Measurements from ENCODE around the gene RYR3.

The RYR3 gene

GRCh38 chr15:33438396-33438795 is 127.6 kb downstream of the RYR3 start (continued):
- TF ChIP-seq, protein P1, sequence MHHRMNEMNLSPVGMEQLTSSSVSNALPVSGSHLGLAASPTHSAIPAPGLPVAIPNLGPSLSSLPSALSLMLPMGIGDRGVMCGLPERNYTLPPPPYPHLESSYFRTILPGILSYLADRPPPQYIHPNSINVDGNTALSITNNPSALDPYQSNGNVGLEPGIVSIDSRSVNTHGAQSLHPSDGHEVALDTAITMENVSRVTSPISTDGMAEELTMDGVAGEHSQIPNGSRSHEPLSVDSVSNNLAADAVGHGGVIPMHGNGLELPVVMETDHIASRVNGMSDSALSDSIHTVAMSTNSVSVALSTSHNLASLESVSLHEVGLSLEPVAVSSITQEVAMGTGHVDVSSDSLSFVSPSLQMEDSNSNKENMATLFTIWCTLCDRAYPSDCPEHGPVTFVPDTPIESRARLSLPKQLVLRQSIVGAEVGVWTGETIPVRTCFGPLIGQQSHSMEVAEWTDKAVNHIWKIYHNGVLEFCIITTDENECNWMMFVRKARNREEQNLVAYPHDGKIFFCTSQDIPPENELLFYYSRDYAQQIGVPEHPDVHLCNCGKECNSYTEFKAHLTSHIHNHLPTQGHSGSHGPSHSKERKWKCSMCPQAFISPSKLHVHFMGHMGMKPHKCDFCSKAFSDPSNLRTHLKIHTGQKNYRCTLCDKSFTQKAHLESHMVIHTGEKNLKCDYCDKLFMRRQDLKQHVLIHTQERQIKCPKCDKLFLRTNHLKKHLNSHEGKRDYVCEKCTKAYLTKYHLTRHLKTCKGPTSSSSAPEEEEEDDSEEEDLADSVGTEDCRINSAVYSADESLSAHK (tag by site-specific recombination; IDR thresholded peaks at IDR 0.05), result no peak
- TF ChIP-seq RBAK (tag by site-specific recombination; IDR thresholded peaks at IDR 0.05), result no peak
- TF ChIP-seq ZNF391 (tag by site-specific recombination; IDR thresholded peaks at IDR 0.05; ENCODE audit: borderline replicate concordance, low read depth), result no peak
- TF ChIP-seq ZNF324 (tag by site-specific recombination; IDR thresholded peaks at IDR 0.05), result no peak
- TF ChIP-seq ZNF394 (tag by site-specific recombination; IDR thresholded peaks at IDR 0.05; ENCODE audit: borderline replicate concordance), result no peak
- TF ChIP-seq YY2 (tag by site-specific recombination; IDR thresholded peaks at IDR 0.05), result no peak
- no peak for TF ChIP-seq ZNF174 (tag by site-specific recombination; IDR thresholded peaks at IDR 0.05)
- no peak for TF ChIP-seq ZNF133 (tag by site-specific recombination; IDR thresholded peaks at IDR 0.05)
- TF ChIP-seq GLIS2 (tag by site-specific recombination; IDR thresholded peaks at IDR 0.05), result no peak
- TF ChIP-seq ZBTB21 (tag by site-specific recombination; IDR thresholded peaks at IDR 0.05), result no peak
- TF ChIP-seq ZNF747 (tag by site-specific recombination; IDR thresholded peaks at IDR 0.05), result no peak
- TF ChIP-seq ZNF544 (tag by site-specific recombination; IDR thresholded peaks at IDR 0.05), result no peak

DNA sequence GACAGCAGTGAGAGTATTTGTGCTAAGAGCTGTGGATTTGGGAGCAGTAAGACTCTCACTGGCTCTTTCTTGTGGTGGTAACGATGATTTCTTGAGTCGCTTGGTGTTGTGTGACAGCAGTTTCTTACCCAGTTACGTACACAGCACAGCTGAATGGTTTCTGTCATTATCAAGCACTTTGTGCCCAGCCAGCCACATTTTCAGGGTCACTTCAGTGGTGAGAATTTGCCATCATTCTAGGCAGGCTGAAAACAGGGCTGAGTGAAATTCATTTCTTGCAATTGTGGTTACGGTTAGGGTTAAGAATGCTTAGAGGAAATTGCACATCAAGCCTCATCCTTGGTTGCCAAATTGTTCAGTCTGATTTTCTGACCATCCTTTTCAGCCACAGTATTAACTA is 130.1 kb downstream of the RYR3 start:
- no peaks in the 10 kb centered on the region for H3K36me3 ChIP-seq (ENCODE audit: control insufficient read depth in 2 of 2, insufficient read depth in 1 of 2, low read length in 2 of 2)
- H3K4me1 ChIP-seq (ENCODE audit: control insufficient read depth, insufficient read depth, low read length), result no peaks in the 10 kb centered on the region
- H3K27ac ChIP-seq (ENCODE audit: extremely low read depth, low read depth, low read length), result no peak overlapping the region
- ChIA-PET POLR2A (no interaction called here), CTCF (no interaction called here)
- H3K9me3 ChIP-seq (ENCODE audit: control insufficient read depth, insufficient read depth, low read depth, low read length), result no peaks in the 10 kb centered on the region
- no peak overlapping the region for H3K4me3 ChIP-seq (ENCODE audit: low read depth, low read length)
- TF ChIP-seq ZNF558 (tag by site-specific recombination; IDR thresholded peaks at IDR 0.05) (no peak), KLF10 (tag by site-specific recombination; IDR thresholded peaks at IDR 0.05) (no peak), ZNF211 (tag by site-specific recombination; IDR thresholded peaks at IDR 0.05; ENCODE audit: low read depth) (no peak), REPIN1 (tag by site-specific recombination; IDR thresholded peaks at IDR 0.05; ENCODE audit: low read depth) (no peak)

- ChIA-PET CTCF (interaction anchor here (0.7 kb wide), 1 partner anchor 200 kb away, joined by 3 read pairs; no protein-coding TSS in a partner anchor), POLR2A (no interaction called here)
- H3K4me1 ChIP-seq (ENCODE audit: control insufficient read depth, insufficient read depth, low read length), result no peaks in the 10 kb centered on the region
- H3K4me3 ChIP-seq (ENCODE audit: low read depth, low read length), result no peak overlapping the region
- H3K27ac ChIP-seq (ENCODE audit: extremely low read depth, low read depth, low read length), result no peak overlapping the region
- no peaks in the 10 kb centered on the region for H3K9me3 ChIP-seq (ENCODE audit: control insufficient read depth, insufficient read depth, low read depth, low read length)
- H3K36me3 ChIP-seq (ENCODE audit: control insufficient read depth in 2 of 2, insufficient read depth in 1 of 2, low read length in 2 of 2), result no peaks in the 10 kb centered on the region
- TF ChIP-seq KLF8 (tag by site-specific recombination; IDR thresholded peaks at IDR 0.05) (no peak), SCRT2 (tag by site-specific recombination; IDR thresholded peaks at IDR 0.05) (no peak), ZNF830 (tag by site-specific recombination; IDR thresholded peaks at IDR 0.05; ENCODE audit: low read depth) (no peak), ZNF785 (tag by site-specific recombination; IDR thresholded peaks at IDR 0.05) (no peak), ZBTB21 (tag by site-specific recombination; IDR thresholded peaks at IDR 0.05) (no peak), ZNF112 (tag by site-specific recombination; IDR thresholded peaks at IDR 0.05) (no peak), ZNF677 (tag by site-specific recombination; IDR thresholded peaks at IDR 0.05) (no peak), ZBTB11 (tag by site-specific recombination; conservative IDR thresholded peaks at IDR 0.05; ENCODE audit: low read depth) (no peak), ZNF621 (tag by site-specific recombination; IDR thresholded peaks at IDR 0.05) (no peak), ZBTB48 (tag by site-specific recombination; IDR thresholded peaks at IDR 0.05) (no peak), ZNF560 (tag by site-specific recombination; IDR thresholded peaks at IDR 0.05; ENCODE audit: borderline replicate concordance) (no peak)
- TF ChIP-seq, protein P2, sequence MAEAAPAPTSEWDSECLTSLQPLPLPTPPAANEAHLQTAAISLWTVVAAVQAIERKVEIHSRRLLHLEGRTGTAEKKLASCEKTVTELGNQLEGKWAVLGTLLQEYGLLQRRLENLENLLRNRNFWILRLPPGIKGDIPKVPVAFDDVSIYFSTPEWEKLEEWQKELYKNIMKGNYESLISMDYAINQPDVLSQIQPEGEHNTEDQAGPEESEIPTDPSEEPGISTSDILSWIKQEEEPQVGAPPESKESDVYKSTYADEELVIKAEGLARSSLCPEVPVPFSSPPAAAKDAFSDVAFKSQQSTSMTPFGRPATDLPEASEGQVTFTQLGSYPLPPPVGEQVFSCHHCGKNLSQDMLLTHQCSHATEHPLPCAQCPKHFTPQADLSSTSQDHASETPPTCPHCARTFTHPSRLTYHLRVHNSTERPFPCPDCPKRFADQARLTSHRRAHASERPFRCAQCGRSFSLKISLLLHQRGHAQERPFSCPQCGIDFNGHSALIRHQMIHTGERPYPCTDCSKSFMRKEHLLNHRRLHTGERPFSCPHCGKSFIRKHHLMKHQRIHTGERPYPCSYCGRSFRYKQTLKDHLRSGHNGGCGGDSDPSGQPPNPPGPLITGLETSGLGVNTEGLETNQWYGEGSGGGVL (tag by site-specific recombination; IDR thresholded peaks at IDR 0.05), result no peak
- TF ChIP-seq, protein P3, sequence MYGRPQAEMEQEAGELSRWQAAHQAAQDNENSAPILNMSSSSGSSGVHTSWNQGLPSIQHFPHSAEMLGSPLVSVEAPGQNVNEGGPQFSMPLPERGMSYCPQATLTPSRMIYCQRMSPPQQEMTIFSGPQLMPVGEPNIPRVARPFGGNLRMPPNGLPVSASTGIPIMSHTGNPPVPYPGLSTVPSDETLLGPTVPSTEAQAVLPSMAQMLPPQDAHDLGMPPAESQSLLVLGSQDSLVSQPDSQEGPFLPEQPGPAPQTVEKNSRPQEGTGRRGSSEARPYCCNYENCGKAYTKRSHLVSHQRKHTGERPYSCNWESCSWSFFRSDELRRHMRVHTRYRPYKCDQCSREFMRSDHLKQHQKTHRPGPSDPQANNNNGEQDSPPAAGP (tag by site-specific recombination; IDR thresholded peaks at IDR 0.05), result no peak
Measured at GRCh38 chr15:33442449-33442848, 131.7 kb downstream of the RYR3 start.

Measured in HEK293 (cell line).